Fibroblast of villous mesenchyme (primary cell): ENCODE measurements around the gene SLC36A4. TPM values are rescaled to one million over a fixed set of nuclear protein-coding genes. Genes with fewer than 3 reads are reported as not detected.

Experiments
- DNase-seq: peaks from one replicate; pipeline ENCODE4 v3.0.0-alpha.2; 2010; ENCODE audit warnings: low read depth
- H3K4me3 ChIP-seq: 2 replicates; pipeline ENCODE4 v1.5.1; 2011; ENCODE audit warnings: low read depth, mild to moderate bottlenecking, low read length
- CTCF ChIP-seq: IDR thresholded peaks from 2 replicates; pipeline ENCODE4 v1.5.1; 2012; ENCODE audit warnings: low read depth, mild to moderate bottlenecking, low read length; ENCODE audit not compliant: insufficient read depth
- total RNA-seq: library from RNA; depleted of rRNA; stranded (reverse); fragments of >200 nt; gene quantifications from 2 replicates; pipeline ENCODE4 v1.2.3, GENCODE V29; 2012

SLC36A4 gene
- total RNA-seq, 1 donor = 13.4 TPM

DNA sequence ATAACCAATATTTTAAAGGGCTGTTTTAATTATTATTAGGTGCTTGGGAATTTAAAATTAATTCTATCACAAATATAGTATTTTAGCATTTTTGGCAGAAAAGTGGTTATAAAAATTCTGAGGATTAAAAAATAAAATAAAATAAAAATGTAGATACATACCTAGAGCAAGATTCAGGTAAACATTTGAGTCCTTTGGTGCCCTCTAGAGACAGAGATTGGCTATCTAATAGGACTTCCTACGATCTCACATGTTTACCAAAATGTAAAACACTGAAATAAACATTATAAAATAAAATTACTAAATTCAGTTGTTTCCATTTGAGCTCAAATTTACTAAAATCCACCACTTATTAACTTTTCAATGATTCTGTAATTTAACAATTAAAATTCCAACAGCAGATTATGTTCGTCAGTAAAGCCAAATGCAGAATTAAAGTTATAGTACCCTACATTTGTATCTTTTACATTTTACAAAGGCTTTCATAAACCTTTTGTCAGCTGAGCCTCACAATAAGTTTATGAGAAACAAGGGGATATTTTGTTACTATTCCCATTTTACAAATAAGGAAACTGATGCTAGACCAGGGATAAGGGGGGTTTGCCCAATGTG lies 27.7 kb downstream of the SLC36A4 start:
- peak; percentile 48 for TF ChIP-seq CTCF

DNA sequence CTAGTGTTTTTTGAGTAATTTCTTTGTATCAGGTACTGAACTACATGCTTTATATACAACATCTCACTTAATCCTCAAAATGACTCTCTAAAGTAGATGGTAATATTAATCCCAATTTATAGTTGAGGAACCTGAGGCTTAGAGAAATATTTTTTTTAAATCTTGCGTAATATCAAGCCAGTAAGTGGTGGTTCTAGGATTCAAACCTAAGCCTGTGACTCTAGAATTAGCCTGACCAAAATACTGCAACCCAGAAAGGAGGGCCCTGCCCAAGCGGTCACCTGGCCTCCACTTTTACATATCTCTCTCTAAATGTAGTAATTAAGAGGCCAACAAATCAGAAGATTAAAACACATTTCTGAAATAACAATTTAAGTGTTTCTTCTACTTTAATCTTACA lies 28.6 kb downstream of the SLC36A4 start:
- DNase-seq = no peak
- H3K4me3 ChIP-seq = no peak overlapping the region
- TF ChIP-seq CTCF = no peak

More for the DNA sequence above, 27.7 kb downstream of the SLC36A4 start:
- no peak overlapping the region for H3K4me3 ChIP-seq
- peak; percentile 44 for DNase-seq

DNA sequence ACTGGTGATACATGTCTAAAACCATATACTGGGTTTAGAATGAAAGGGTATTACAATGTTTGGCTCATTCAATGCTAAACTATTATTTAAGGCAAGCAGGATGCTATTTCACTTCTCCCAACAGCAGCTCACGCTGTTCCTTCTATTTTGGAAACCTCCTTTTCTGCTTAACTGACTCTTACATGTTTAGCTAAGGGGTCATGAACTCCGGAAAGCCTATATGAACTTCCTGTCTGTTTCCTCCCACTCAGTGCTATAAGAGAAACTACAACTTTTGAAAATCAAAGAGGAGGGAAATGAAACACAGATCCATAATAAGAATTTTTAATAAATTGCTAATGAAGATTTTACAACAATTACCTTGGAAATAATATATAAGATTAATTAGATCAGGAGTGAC lies 30.9 kb downstream of the SLC36A4 start:
- DNase-seq = no peak
- H3K4me3 ChIP-seq = no peak overlapping the region
- no peak for TF ChIP-seq CTCF

- H3K4me3 ChIP-seq = no peak overlapping the region
- DNase-seq = no peak
- TF ChIP-seq CTCF = no peak
Measured at GRCh38 chr11:93166194-93166593, 31.6 kb downstream of the SLC36A4 start.

DNA sequence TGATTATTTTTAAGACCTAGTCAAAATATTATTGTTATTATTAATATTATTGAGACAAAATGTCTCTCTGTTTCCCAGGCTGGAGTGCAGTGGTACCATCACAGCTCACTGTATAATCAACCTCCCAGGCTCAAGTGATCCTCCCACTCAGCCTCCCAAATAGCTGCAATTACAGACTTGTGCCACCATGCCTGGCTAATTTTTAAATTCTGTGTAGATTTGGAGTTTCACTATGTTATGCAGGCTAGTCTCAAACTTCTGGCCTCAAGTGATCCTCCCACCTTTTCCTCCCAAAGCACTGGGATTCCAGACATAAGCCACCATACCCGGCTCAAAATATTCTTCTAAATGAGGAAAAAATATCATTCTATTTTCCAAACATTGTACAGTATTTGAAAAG lies 37.0 kb downstream of the SLC36A4 start:
- H3K4me3 ChIP-seq = no peak overlapping the region
- no peak for TF ChIP-seq CTCF
- no peak for DNase-seq

GRCh38 chr11:93160156-93160555 lies 37.6 kb downstream of the SLC36A4 start:
- no peak overlapping the region for H3K4me3 ChIP-seq
- DNase-seq = no peak
- TF ChIP-seq CTCF = no peak

DNA sequence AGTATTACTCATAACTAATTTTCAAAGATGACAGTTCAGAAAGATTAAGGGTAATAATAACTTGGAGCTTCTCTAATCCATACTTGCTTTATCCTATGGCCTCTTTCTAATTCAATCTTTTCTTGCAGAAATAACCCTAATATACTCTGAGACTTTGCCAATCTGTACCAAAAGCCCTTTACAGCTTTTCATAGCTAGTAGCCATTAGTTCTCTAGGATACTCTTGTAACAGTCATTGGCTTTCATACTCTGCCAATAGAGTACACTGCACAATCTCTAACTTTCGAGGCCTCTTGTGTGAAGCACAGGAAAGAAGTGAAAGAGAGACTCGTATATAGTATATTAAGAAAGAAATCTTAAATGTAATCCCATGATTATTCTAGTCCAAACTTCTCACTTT lies 38.1 kb downstream of the SLC36A4 start:
- no peak for TF ChIP-seq CTCF
- DNase-seq = no peak
- no peak overlapping the region for H3K4me3 ChIP-seq
